Esophagus muscularis mucosa (tissue), 3 donors: ENCODE results near the gene ANXA2.
"Not testable (repeated sequence)": the region's sequence is repeated elsewhere in the genome, so short reads cannot be mapped to it uniquely, and the experiment has no call there.

Source experiments
- POLR2AphosphoS5 ChIP-seq, 2 donors: sonication (generic); formaldehyde crosslinking; IDR thresholded peaks; one replicate each; pipeline ENCODE4 v1.6.1; 2017; ENCODE audit warnings: antibody characterized with exemption in 2 of 2
- TF ChIP-seq, protein P1 (sequence below), 3 experiments: fragments of 200-600 bp in 2 of 3; fragments of 450-650 bp in 1 of 3; sonication (generic) in 2 of 3; IDR thresholded peaks; one replicate each; pipeline ENCODE4 v1.5.1; 2017 to 2019; ENCODE audit warnings: antibody characterized with exemption in 3 of 3, mild to moderate bottlenecking in 2 of 3, moderate library complexity in 1 of 3

- TF ChIP-seq, protein P1, sequence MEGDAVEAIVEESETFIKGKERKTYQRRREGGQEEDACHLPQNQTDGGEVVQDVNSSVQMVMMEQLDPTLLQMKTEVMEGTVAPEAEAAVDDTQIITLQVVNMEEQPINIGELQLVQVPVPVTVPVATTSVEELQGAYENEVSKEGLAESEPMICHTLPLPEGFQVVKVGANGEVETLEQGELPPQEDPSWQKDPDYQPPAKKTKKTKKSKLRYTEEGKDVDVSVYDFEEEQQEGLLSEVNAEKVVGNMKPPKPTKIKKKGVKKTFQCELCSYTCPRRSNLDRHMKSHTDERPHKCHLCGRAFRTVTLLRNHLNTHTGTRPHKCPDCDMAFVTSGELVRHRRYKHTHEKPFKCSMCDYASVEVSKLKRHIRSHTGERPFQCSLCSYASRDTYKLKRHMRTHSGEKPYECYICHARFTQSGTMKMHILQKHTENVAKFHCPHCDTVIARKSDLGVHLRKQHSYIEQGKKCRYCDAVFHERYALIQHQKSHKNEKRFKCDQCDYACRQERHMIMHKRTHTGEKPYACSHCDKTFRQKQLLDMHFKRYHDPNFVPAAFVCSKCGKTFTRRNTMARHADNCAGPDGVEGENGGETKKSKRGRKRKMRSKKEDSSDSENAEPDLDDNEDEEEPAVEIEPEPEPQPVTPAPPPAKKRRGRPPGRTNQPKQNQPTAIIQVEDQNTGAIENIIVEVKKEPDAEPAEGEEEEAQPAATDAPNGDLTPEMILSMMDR (IDR thresholded peaks at IDR 0.05): not testable (repeated sequence)
- TF ChIP-seq POLR2AphosphoS5 (IDR thresholded peaks at IDR 0.05): not testable (repeated sequence)
Measured at GRCh38 chr15:60410350-60410749, 12.6 kb upstream of the ANXA2 start.
